Cardiac muscle cell (in vitro differentiated cells and primary cell): Measurements from ENCODE around the gene FAM169A. TPM values are rescaled to one million over a fixed set of nuclear protein-coding genes. Genes with fewer than 3 reads are reported as not detected.

Source experiments
- DNase-seq, 2 donors: peaks; one replicate each; pipeline versions ENCODE4 v3.0.0 to v3.0.0-alpha.2; 2010 to 2017; ENCODE audit warnings: low read depth in 1 of 2, low spot score in 1 of 2
- H3K27ac ChIP-seq: fragments of 200-600 bp; sonication (generic); 2 replicates; pipeline ENCODE4 v1.5.1; 2016
- H3K27me3 ChIP-seq: fragments of 200-600 bp; sonication (generic); 2 replicates; pipeline ENCODE4 v1.6.0; 2016; ENCODE audit warnings: control low read depth
- H3K36me3 ChIP-seq: fragments of 200-600 bp; sonication (generic); 2 replicates; pipeline ENCODE4 v1.5.1; 2016; ENCODE audit warnings: control low read depth
- H3K4me1 ChIP-seq: fragments of 200-600 bp; sonication (generic); 2 replicates; pipeline ENCODE4 v1.8.1; 2017; ENCODE audit warnings: low read depth, mild to moderate bottlenecking, mixed run types
- H3K4me3 ChIP-seq: fragments of 200-600 bp; sonication (generic); 2 replicates; pipeline ENCODE4 v1.5.1; 2016; ENCODE audit warnings: mild to moderate bottlenecking
- H3K9me3 ChIP-seq: fragments of 200-600 bp; sonication (generic); 2 replicates; pipeline ENCODE4 v1.5.1; 2017; ENCODE audit warnings: low read depth, mild to moderate bottlenecking, control low read depth
- polyA plus RNA-seq: library from polyadenylated mRNA; unstranded; fragments of >200 nt; fragmentation: Nextera tagmentation; extraction: Ambion mirVana; gene quantifications from 2 replicates; pipeline ENCODE4 v1.2.1, GENCODE V29; 2016
- total RNA-seq: library from RNA; depleted of rRNA; stranded (reverse); fragments of >200 nt; gene quantifications from 2 replicates; pipeline ENCODE4 v1.2.3, GENCODE V29; 2016
- TF ChIP-seq, protein P1 (sequence below): IDR thresholded peaks from 2 replicates; pipeline ENCODE4 v1.5.1; 2012; ENCODE audit warnings: low read depth, mild to moderate bottlenecking, low read length

The FAM169A gene
- total and polyA plus RNA-seq, 2 experiments from 2014 or later: 6.1 to 28.7 TPM

DNA sequence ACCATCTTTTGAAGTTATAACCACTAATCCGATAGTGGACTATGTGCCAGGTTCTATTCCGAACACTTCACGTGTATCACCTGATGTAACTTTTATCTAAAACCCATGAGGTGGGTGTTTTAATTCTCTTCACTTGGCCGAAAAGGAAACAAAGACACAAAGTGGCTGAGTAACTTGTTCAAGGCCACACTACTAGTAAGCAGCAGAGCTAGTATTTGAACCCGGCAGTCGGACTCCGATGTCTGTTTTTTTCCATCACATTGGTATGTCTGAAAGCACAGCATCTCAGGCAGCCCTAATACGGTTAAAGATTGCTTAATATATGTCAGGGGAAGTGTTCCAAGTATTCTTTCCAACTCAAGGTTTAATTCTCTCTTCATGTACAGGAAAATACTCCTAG, 16.2 kb downstream of the FAM169A start:
- TF ChIP-seq, protein P1, sequence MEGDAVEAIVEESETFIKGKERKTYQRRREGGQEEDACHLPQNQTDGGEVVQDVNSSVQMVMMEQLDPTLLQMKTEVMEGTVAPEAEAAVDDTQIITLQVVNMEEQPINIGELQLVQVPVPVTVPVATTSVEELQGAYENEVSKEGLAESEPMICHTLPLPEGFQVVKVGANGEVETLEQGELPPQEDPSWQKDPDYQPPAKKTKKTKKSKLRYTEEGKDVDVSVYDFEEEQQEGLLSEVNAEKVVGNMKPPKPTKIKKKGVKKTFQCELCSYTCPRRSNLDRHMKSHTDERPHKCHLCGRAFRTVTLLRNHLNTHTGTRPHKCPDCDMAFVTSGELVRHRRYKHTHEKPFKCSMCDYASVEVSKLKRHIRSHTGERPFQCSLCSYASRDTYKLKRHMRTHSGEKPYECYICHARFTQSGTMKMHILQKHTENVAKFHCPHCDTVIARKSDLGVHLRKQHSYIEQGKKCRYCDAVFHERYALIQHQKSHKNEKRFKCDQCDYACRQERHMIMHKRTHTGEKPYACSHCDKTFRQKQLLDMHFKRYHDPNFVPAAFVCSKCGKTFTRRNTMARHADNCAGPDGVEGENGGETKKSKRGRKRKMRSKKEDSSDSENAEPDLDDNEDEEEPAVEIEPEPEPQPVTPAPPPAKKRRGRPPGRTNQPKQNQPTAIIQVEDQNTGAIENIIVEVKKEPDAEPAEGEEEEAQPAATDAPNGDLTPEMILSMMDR: no peak
- H3K27me3 ChIP-seq: no peaks in the 10 kb centered on the region
- H3K9me3 ChIP-seq: no peaks in the 10 kb centered on the region
- H3K27ac ChIP-seq: no peak overlapping the region
- no peaks in the 10 kb centered on the region for H3K36me3 ChIP-seq
- DNase-seq: no peak
- H3K4me1 ChIP-seq: peaks cover 8% of the 10 kb centered on the region
- no peak overlapping the region for H3K4me3 ChIP-seq

DNA sequence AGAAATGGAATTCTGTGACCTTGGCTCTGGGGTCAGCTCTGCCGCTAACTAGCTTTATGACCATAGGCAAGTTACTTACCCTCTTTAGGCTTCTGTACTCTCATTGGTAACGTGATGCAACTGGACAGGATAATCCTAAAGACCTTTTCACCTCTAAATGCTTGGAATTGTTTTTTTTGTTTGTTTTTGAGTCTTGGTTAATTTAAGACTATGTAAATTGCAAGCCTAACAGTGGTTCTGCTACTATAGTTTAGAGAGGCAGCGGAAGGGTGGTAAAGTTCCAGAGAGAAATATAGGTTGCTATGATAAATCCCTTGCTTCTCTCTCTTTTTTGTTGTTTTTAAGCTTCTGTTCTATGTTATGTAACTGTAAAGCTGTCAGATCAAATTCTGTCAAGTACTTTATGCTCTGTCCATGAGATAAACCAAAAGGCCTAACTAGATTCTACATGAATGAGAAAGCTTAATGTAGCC, 17.6 kb downstream of the FAM169A start:
- no peaks in the 10 kb centered on the region for H3K36me3 ChIP-seq
- H3K4me1 ChIP-seq: peaks cover 8% of the 10 kb centered on the region
- no peaks in the 10 kb centered on the region for H3K9me3 ChIP-seq
- H3K4me3 ChIP-seq: no peak overlapping the region
- DNase-seq: no peak
- H3K27me3 ChIP-seq: no peaks in the 10 kb centered on the region
- H3K27ac ChIP-seq: no peak overlapping the region
- TF ChIP-seq, protein P1: no peak

DNA sequence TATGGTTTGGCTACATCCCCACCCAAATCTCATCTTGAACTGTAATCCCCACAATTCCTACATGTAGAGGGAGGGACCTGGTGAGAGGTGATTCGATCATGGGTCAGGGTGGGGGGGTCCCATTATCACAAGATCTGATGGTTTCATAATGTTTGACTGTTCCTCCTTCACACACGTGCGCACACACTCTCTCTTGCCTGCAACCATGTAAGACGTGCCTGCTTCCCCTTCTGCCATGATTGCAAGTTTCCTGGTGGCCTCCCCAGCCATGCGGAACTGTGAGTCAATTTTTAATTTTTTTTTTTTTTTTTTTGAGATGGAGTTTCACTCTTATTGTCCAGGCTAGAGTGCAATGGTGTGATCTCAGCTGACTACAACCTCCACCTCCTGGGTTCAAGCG, 27.0 kb downstream of the FAM169A start:
- DNase-seq: no peak
- Histone ChIP-seq H3K36me3 (no peaks in the 10 kb centered on the region), H3K9me3 (no peaks in the 10 kb centered on the region), H3K27ac (no peak overlapping the region), H3K4me1 (no peaks in the 10 kb centered on the region), H3K4me3 (no peak overlapping the region), H3K27me3 (no peaks in the 10 kb centered on the region)
- TF ChIP-seq, protein P1: no peak

DNA sequence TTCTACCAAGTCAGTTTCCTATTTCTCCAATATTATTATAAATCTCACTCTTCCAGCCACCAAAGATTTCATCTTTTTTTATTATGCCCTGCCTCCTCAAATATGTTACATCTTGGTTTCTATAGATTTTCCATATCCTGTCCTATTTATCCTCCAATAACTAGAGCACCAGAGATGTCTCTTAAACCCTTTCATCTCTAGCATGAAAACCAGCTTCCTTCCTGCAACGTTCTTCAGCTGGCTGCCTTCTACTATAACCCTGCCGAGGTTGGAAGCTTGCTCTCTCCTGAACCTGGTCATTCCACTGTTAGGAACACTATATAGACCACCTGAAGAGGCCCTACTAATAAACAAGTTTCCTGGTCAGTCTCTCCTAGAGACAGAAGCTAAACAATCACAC, 27.9 kb downstream of the FAM169A start:
- H3K27me3 ChIP-seq: no peaks in the 10 kb centered on the region
- no peak overlapping the region for H3K4me3 ChIP-seq
- TF ChIP-seq, protein P1: no peak
- H3K9me3 ChIP-seq: no peaks in the 10 kb centered on the region
- DNase-seq: no peak
- H3K4me1 ChIP-seq: no peaks in the 10 kb centered on the region
- H3K36me3 ChIP-seq: no peaks in the 10 kb centered on the region
- H3K27ac ChIP-seq: no peak overlapping the region

DNA sequence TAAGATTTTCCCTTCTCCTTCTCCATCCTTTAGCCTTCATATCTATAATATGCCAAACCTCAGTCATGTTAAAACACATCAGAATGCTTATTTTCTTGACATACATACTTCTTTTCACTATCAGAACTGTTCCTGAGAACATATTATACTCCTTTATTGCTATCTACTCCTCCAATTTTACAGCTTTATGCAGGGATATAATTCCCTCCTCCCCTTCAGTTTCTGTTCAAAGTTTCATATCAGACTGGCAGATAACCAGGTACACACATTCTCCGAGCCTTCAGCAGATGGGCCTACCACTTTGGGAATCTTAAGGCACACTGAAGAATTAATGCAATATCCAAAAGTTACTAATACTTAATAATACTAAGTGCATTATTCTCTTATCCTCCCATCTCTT, 29.1 kb downstream of the FAM169A start:
- no peak overlapping the region for H3K4me3 ChIP-seq
- no peaks in the 10 kb centered on the region for H3K27me3 ChIP-seq
- H3K9me3 ChIP-seq: no peaks in the 10 kb centered on the region
- TF ChIP-seq, protein P1: no peak
- no peak overlapping the region for H3K27ac ChIP-seq
- no peaks in the 10 kb centered on the region for H3K4me1 ChIP-seq
- no peak for DNase-seq
- no peaks in the 10 kb centered on the region for H3K36me3 ChIP-seq
